ENCODE measurements around the gene ODF2.
"Not testable (repeated sequence)": the region's sequence is repeated elsewhere in the genome, so short reads cannot be mapped to it uniquely, and the experiment has no call there.

GRCh38 chr9:128422022-128422782, 33.6 kb upstream of the ODF2 start:
- TF ChIP-seq CTCF (IDR thresholded peaks at IDR 0.05); POLR2AphosphoS5 (IDR thresholded peaks at IDR 0.05; ENCODE audit: low read depth, low read length); RFX5 (IDR thresholded peaks at IDR 0.05; ENCODE audit: low read length); SMC3 (IDR thresholded peaks at IDR 0.05; ENCODE audit: low read depth, low read length); USF2 (IDR thresholded peaks at IDR 0.05; ENCODE audit: borderline replicate concordance, low read depth, low read length); MXI1 (IDR thresholded peaks at IDR 0.05; ENCODE audit: low read depth, low read length); REST (IDR thresholded peaks at IDR 0.05; ENCODE audit: low read depth, low read length): not testable (repeated sequence)
